Measurements from ENCODE around the gene GLB1L3. TPM values are rescaled to one million over a fixed set of nuclear protein-coding genes. Genes with fewer than 3 reads are reported as not detected.

Gene GLB1L3
- total RNA-seq, 1 experiment from 2014 or later, result not detected

DNA sequence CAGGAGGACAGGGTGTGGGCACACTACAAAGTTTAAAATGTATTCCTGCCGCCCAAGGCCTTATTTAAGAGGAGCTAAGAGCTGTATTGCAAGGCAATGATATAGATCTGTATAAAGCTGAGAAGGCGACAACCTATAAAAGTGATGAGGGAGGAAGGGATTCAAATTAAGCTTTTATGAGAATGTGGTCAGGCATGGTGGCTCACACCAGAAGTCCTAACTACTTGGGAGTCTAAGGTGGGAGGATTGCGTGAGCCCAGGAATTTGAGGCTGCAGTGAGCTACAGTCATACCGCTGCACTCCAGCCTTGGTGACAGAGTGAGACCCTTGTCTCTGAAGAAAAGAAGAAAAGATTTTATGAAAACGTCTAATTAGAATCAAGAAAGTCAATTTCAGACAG, 9.7 kb upstream of the GLB1L3 start:
- intact Hi-C loops (cut with micrococcal nuclease; ENCODE audit: unreplicated experiment), result loop anchor here (10.0 kb wide), 1 partner anchor 598 kb away; no protein-coding TSS in a partner anchor
- Histone ChIP-seq H3K4me1 (no peaks in the 10 kb centered on the region), H3K9me3 (no peaks in the 10 kb centered on the region), H3K4me3 (ENCODE audit: low read depth, low read length) (no peak overlapping the region), H3K27me3 (replicated peaks; ENCODE audit: control insufficient read depth, insufficient read depth, low read length) (no peaks in the 10 kb centered on the region), H3K36me3 (ENCODE audit: control insufficient read depth, insufficient read depth, low read length) (no peaks in the 10 kb centered on the region)
- H3K27me3 Mint-ChIP-seq (ENCODE audit: insufficient read depth, unreplicated experiment), result peaks cover 2% of the 10 kb centered on the region
- no TSS peak for BruUV-seq (replicated peaks)
- TF ChIP-seq, protein P1, sequence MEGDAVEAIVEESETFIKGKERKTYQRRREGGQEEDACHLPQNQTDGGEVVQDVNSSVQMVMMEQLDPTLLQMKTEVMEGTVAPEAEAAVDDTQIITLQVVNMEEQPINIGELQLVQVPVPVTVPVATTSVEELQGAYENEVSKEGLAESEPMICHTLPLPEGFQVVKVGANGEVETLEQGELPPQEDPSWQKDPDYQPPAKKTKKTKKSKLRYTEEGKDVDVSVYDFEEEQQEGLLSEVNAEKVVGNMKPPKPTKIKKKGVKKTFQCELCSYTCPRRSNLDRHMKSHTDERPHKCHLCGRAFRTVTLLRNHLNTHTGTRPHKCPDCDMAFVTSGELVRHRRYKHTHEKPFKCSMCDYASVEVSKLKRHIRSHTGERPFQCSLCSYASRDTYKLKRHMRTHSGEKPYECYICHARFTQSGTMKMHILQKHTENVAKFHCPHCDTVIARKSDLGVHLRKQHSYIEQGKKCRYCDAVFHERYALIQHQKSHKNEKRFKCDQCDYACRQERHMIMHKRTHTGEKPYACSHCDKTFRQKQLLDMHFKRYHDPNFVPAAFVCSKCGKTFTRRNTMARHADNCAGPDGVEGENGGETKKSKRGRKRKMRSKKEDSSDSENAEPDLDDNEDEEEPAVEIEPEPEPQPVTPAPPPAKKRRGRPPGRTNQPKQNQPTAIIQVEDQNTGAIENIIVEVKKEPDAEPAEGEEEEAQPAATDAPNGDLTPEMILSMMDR (IDR thresholded peaks at IDR 0.05; ENCODE audit: insufficient read depth in 1 of 2, low read depth in 1 of 2, low read length in 1 of 2, severe bottlenecking in 1 of 2, unreplicated experiment in 1 of 2), result no peak
- H3K4me3 Mint-ChIP-seq (ENCODE audit: unreplicated experiment), result no peak overlapping the region
- H3K9me3 Mint-ChIP-seq (ENCODE audit: unreplicated experiment), result no peaks in the 10 kb centered on the region
- CTCF ChIA-PET, result no interaction called here
- no peaks in the 10 kb centered on the region for H3K36me3 Mint-ChIP-seq (ENCODE audit: insufficient read depth, unreplicated experiment)
- DNase-seq, result peak in 1 of 2 experiments; percentile 9
- no peak overlapping the region for H3K27ac Mint-ChIP-seq (ENCODE audit: unreplicated experiment)
- POLR2A ChIA-PET, result no interaction called here
- H3K4me1 Mint-ChIP-seq (ENCODE audit: low read depth, unreplicated experiment), result no peaks in the 10 kb centered on the region

DNA sequence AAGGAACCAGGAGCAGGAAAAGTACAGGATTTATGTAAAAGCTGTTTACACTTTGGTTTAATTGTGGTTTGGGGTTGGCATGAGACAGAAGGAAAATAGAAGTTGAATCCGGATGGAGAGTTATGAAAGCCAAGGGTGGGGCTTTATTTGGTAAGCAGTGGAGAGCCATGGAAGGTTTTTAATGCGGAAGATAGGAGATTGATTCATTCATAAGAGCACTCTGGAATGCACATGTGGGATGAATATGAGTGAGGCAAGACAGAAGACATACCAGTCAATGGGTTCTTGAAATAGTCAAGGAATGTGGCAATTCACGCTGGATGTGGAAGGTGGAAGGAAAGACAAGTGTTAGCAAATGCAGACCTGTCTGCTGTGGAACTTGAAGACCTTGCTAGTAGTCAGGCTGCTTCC, 9.3 kb upstream of the GLB1L3 start:
- intact Hi-C loops (cut with micrococcal nuclease; ENCODE audit: unreplicated experiment), result loop anchor here (10.0 kb wide), 1 partner anchor 598 kb away; no protein-coding TSS in a partner anchor
- no TSS peak for BruUV-seq (replicated peaks)
- H3K4me1 Mint-ChIP-seq (ENCODE audit: low read depth, unreplicated experiment), result no peaks in the 10 kb centered on the region

DNA sequence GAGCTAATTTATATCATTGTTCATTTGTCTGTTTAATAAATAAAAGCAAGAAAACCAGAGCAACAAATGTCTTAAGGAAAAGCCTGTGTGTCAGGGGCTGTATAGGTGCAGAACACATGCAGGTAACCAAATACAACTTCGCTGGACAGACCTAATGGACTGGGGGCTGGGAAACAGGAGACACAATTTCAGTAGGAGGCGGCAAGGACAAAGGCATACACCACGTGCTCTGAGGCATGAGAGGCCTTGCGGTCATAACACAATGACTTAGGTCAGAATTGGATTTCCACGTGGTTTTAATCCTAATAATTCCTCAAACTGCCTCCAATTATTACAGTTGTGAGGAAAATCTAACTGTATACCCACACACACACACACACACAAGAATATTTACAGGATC, 8.7 kb upstream of the GLB1L3 start:
- Mint-ChIP-seq H3K9me3 (ENCODE audit: unreplicated experiment) (no peaks in the 10 kb centered on the region), H3K27ac (ENCODE audit: unreplicated experiment) (no peak overlapping the region), H3K4me3 (ENCODE audit: unreplicated experiment) (no peak overlapping the region), H3K4me1 (ENCODE audit: low read depth, unreplicated experiment) (no peaks in the 10 kb centered on the region), H3K36me3 (ENCODE audit: insufficient read depth, unreplicated experiment) (no peaks in the 10 kb centered on the region), H3K27me3 (ENCODE audit: insufficient read depth, unreplicated experiment) (peaks cover 5% of the 10 kb centered on the region)
- BruUV-seq (replicated peaks), result no TSS peak
- Histone ChIP-seq H3K27me3 (replicated peaks; ENCODE audit: control insufficient read depth, insufficient read depth, low read length) (no peaks in the 10 kb centered on the region), H3K4me1 (peaks cover 5% of the 10 kb centered on the region; the same call in 1 of the 2 replicates), H3K9me3 (no peaks in the 10 kb centered on the region), H3K36me3 (ENCODE audit: control insufficient read depth, insufficient read depth, low read length) (no peaks in the 10 kb centered on the region), H3K4me3 (ENCODE audit: low read depth, low read length) (no peak overlapping the region)
- peak in 1 of 2 experiments; percentile 8 for DNase-seq
- TF ChIP-seq, protein P1 (IDR thresholded peaks at IDR 0.05; ENCODE audit: insufficient read depth in 1 of 2, low read depth in 1 of 2, low read length in 1 of 2, severe bottlenecking in 1 of 2, unreplicated experiment in 1 of 2), result no peak
- CTCF ChIA-PET, result no interaction called here
- intact Hi-C loops (cut with micrococcal nuclease; ENCODE audit: unreplicated experiment), result loop anchor here (10.0 kb wide), 1 partner anchor 597 kb away; no protein-coding TSS in a partner anchor
- POLR2A ChIA-PET, result no interaction called here

More for the DNA sequence above, 9.3 kb upstream of the GLB1L3 start:
- no peaks in the 10 kb centered on the region for H3K36me3 ChIP-seq (ENCODE audit: control insufficient read depth, insufficient read depth, low read length)
- H3K27me3 ChIP-seq (replicated peaks; ENCODE audit: control insufficient read depth, insufficient read depth, low read length), result no peaks in the 10 kb centered on the region
- CTCF ChIA-PET, result no interaction called here
- no peaks in the 10 kb centered on the region for H3K36me3 Mint-ChIP-seq (ENCODE audit: insufficient read depth, unreplicated experiment)
- H3K9me3 Mint-ChIP-seq (ENCODE audit: unreplicated experiment), result no peaks in the 10 kb centered on the region
- POLR2A ChIA-PET, result no interaction called here
- peak in 1 of 2 experiments; percentile 5 for DNase-seq
- peaks cover 2% of the 10 kb centered on the region for H3K27me3 Mint-ChIP-seq (ENCODE audit: insufficient read depth, unreplicated experiment)
- H3K4me1 ChIP-seq, result no peaks in the 10 kb centered on the region
- TF ChIP-seq, protein P1 (IDR thresholded peaks at IDR 0.05; ENCODE audit: insufficient read depth in 1 of 2, low read depth in 1 of 2, low read length in 1 of 2, severe bottlenecking in 1 of 2, unreplicated experiment in 1 of 2), result no peak
- H3K27ac Mint-ChIP-seq (ENCODE audit: unreplicated experiment), result no peak overlapping the region
- H3K9me3 ChIP-seq, result no peaks in the 10 kb centered on the region
- no peak overlapping the region for H3K4me3 Mint-ChIP-seq (ENCODE audit: unreplicated experiment)
- no peak overlapping the region for H3K4me3 ChIP-seq (ENCODE audit: low read depth, low read length)

Data from Caco-2 (cell line).